Measurements from ENCODE around the gene MEN1. TPM values are rescaled to one million over a fixed set of nuclear protein-coding genes. Genes with fewer than 3 reads are reported as not detected.

The MEN1 gene
- 25.5 to 41.2 TPM (median 37.0 TPM) in 5 replicates for total RNA-seq (2022; extraction: Qiagen RNA extraction; ENCODE audit: low read depth)

DNA sequence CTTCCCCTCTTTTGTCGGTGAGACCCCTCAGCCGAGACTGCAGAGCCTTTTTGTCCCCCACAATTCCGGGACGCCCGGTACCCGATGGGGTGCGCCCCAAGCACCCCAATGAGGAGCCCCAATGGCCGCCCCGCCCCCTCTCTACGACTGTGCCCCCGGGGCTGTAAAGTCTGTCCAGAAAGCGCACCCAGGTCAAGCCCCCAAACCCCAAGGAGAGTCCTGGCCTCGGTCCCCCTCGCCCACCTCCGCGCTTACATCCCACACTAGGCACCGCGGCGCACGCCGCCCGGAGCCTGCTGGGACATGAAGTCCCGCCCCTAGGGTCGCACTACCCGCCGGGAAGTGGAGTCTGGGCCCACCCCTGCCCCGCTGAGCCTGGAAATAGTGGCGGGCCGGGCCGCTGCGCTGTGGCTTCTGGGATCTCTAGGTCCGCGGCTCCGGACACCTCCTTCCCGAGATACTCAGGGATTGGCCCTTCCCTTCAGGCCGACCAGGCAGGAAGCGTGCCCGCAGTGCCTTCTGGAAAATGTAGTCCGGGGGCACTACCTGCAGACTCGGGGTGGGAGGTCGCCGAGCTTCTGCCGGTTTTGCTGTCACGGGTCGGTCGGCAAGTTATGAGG lies at the start of gene MEN1:
TSS of gene MEN1 (minus strand) at position 281 of the 620 bp plus-strand sequence. CDS start 442 bp downstream, outside the sequence.

DNA sequence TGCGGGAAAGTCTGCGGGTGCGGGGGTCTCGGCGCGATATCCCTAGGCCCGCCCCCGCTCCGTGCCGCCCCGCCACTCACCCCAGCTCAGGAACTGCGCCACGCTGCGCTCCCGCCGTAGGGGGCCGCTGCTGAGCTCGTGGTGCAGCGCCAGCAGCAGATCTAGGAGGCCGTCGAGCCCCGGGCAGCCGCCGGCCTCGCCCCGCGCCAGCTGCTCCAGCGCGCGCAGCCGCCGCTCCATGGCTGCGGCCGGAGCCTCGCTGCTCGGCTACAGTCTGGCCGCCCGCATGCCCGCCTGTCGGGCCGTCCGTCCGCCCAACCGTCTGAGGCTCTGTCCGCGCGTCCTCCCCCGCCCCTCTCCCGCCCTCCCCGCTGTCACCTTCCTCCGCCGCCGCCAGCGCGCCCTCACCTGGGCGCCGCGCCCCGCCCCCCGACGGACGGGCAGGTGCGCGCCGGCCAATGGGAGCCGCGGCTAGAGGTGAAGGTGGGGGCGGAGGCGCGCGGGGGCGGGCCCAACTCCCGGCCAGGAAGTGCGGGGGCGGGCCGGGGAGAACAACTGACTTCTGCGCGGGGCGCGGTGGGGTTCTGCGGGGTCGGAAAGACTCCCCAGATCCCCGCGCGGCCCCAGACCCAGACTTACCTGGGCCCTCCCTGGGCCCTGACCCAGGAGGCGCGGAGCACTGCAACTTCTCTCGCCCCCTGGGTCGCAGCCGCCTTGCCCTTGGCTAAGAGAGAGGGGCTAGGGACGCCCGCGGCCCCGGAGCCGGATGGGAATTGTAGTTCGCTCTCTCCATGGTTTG lies 34.2 kb upstream of the MEN1 start, which contains the start of gene CDC42BPG:
TSS of gene CDC42BPG (minus strand) at position 324 of the 799 bp plus-strand sequence. CDS start at position 240, 84 bp downstream.

DNA sequence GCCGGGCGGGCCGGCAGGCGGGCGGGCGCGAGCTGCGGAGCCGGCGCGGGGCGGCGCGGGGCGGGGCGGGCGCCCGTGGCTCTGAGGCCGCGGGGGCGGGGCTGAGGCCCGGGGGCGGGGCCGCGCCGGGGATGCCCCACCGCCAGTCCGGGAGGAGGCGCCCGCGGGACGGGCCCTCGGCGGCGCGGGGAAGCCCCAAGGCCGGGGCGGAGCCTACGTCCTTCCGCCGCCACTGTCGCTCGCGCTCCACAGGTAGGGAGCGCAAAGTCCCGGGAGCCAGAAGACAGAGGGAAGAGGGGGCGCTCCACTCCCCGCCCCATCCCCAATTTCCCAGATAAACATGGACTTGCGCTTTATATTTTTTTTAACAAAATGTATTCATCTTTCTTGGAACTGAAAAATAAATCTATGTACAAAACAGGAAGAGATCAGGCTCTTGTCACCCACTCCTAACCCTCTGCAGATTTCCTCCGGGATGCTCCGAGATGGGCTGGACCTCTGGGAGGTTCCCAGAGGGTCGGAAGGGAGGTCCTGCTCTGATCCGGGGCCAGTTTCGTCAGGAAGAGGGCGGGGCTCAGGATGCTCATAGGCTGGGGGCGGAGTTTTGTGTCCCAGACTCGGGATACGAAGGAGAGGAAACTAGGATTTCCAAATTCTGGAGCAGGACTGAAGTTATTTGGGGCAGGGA lies 7.0 kb downstream of the MEN1 start, which contains the start of gene MAP4K2:
TSS of gene MAP4K2 (minus strand) at position 57 of the 688 bp plus-strand sequence. CDS start 65 bp downstream, outside the sequence.

DNA sequence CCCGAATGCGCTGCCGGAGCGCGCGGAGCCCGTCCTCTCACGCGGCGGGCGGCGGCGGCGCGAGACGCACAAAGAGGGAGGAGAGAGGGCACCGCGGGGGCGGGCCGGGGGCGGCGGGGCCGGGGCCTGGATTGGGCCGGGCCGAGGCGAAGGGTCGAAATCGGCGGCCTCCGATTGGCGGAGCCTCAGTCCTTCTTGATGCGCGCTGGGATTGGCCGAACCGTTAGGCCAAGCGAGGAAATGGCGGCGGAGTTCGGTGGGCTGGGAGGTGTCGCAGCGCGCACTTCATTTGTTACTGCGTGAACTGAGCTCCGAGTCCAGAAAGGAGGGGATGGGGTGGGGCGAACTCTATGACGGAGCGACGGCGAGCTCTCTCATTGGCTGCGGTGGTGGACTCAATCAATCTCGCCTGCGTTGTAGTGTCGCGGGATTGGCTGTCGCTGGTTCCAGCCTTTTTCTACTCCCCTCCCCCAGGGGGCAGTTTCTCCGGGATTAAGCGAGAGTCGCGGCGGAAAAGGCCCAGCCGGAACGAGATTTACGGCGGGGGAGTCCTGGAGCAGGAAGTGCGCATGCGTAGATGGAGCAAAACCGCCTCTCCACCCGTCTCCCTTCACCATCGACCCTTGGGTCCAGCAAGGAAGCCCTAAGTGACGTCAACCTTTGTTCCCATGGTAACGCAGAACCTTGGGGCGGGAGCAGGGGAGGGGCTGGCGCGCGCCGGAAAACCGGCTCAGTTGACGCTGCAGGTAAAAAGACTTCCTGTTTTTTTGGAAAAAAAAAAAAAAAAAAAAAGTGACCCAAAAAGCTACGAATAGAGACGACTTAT lies 31.7 kb downstream of the MEN1 start, which contains the start of gene SF1:
TSS of gene SF1 (minus strand) at position 70 of the 826 bp plus-strand sequence. CDS start 150 bp downstream, outside the sequence.

DNA sequence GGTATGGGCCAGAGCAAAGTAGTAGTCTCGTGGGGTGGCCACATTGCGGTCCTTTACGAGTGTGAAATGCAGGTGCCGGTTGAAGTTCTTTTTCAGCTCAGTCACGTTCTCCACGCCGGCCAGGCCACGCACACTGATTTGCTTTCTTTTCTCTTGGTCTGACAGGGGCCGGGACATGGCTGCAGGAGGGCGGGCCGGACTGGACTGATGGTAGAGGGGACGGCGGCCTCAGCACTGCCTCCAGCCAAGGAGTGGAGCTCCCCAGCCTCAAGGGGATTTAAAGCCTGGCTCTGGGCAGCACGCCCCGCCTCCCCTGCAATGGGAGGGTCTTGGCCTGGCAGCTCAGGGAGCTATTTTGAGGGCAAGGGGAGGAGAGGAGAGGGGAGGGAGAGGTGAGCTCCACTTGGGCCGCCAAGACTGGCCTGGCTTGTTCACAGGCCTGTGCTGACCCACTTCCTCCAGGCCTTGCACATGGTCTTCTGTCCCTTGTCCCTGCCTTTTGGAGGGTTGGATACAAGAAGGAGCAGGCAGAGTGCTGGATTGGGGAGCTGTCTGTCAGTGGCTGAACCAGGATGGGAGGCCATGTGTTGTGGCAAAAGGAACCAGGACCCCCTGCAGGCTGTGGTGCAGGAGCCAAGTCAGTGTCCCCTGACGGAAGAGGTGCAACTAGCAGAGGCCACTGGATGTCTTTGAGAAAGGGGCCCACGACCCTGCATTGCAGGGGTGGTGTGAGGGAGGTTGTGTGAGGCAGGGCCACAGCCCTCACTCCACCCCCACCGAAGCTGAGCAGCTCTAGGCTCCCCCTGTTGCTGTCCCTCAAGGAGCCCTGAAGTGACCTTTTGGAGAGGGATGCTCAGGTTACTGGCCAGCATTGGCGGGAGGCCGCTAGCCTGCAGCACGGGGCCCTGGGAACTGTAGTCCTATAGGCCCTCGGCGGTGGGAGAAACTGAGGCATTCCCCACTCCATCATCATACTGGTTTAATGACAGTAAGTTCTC lies 50.3 kb downstream of the MEN1 start, which contains the start of gene PYGM:
TSS of gene PYGM (minus strand) at position 253 of the 998 bp plus-strand sequence. CDS start at position 177, 76 bp downstream.

Other genes starting within 250 kb of the MEN1 start
- gene SLC22A12, start 219.3 kb downstream of the MEN1 start, total RNA-seq (2022; extraction: Qiagen RNA extraction; ENCODE audit: low read depth), result not detected in 5 replicates
- gene NRXN2, start 87.4 kb downstream of the MEN1 start, total RNA-seq (2022; extraction: Qiagen RNA extraction; ENCODE audit: low read depth), result 0.08 to 0.34 TPM (median 0.30 TPM) in 4 of 5 replicates, not detected in the other
- gene RASGRP2, start 66.4 kb downstream of the MEN1 start, total RNA-seq (2022; extraction: Qiagen RNA extraction; ENCODE audit: low read depth), result 0.41 to 1.5 TPM (median 1.2 TPM) in 5 replicates
- gene PYGM, start 50.6 kb downstream of the MEN1 start, total RNA-seq (2022; extraction: Qiagen RNA extraction; ENCODE audit: low read depth), result 0.21 to 0.43 TPM (median 0.30 TPM) in 5 replicates
- 171 to 227 TPM (median 177 TPM) in 5 replicates for gene SF1, start 32.0 kb downstream of the MEN1 start, total RNA-seq (2022; extraction: Qiagen RNA extraction; ENCODE audit: low read depth)
- 5.7 to 11.1 TPM (median 9.0 TPM) in 5 replicates for gene MAP4K2, start 7.3 kb downstream of the MEN1 start, total RNA-seq (2022; extraction: Qiagen RNA extraction; ENCODE audit: low read depth)
- gene CDC42BPG, start 34.1 kb upstream of the MEN1 start, total RNA-seq (2022; extraction: Qiagen RNA extraction; ENCODE audit: low read depth), result 0.95 to 1.9 TPM (median 1.5 TPM) in 5 replicates
- gene EHD1, start 68.1 kb upstream of the MEN1 start, total RNA-seq (2022; extraction: Qiagen RNA extraction; ENCODE audit: low read depth), result 105 to 137 TPM (median 131 TPM) in 5 replicates
- 13.4 to 25.2 TPM (median 22.4 TPM) in 5 replicates for gene ATG2A, start 106.7 kb upstream of the MEN1 start, total RNA-seq (2022; extraction: Qiagen RNA extraction; ENCODE audit: low read depth)
- gene PPP2R5B, start 114.1 kb upstream of the MEN1 start, total RNA-seq (2022; extraction: Qiagen RNA extraction; ENCODE audit: low read depth), result 4.3 to 5.9 TPM (median 4.6 TPM) in 5 replicates
- gene GPHA2, start 125.3 kb upstream of the MEN1 start, total RNA-seq (2022; extraction: Qiagen RNA extraction; ENCODE audit: low read depth), result not detected in 5 replicates
- gene MAJIN, start 161.6 kb upstream of the MEN1 start, total RNA-seq (2022; extraction: Qiagen RNA extraction; ENCODE audit: low read depth), result not detected in 5 replicates
- gene BATF2, start 186.4 kb upstream of the MEN1 start, total RNA-seq (2022; extraction: Qiagen RNA extraction; ENCODE audit: low read depth), result 0.71 to 1.2 TPM (median 0.86 TPM) in 5 replicates
- 168 to 199 TPM (median 191 TPM) in 5 replicates for gene ARL2, start 203.6 kb upstream of the MEN1 start, total RNA-seq (2022; extraction: Qiagen RNA extraction; ENCODE audit: low read depth)
- 18.6 to 23.3 TPM (median 21.8 TPM) in 5 replicates for gene SNX15, start 216.9 kb upstream of the MEN1 start, total RNA-seq (2022; extraction: Qiagen RNA extraction; ENCODE audit: low read depth)
- gene SAC3D1, start 230.7 kb upstream of the MEN1 start, total RNA-seq (2022; extraction: Qiagen RNA extraction; ENCODE audit: low read depth), result 35.9 to 63.7 TPM (median 56.6 TPM) in 5 replicates
- gene NAALADL1, start 248.0 kb upstream of the MEN1 start, total RNA-seq (2022; extraction: Qiagen RNA extraction; ENCODE audit: low read depth), result not detected in 5 replicates